H9 (cell line): Measurements from ENCODE around the gene MID1. TPM values are rescaled to one million over a fixed set of nuclear protein-coding genes. Genes with fewer than 3 reads are reported as not detected.

Source experiments
- DNase-seq: peaks from one replicate; pipeline ENCODE4 v3.0.0-alpha.2; 2017
- H2AFZ ChIP-seq: one replicate; pipeline ENCODE4 v1.6.1; 2013; ENCODE audit warnings: mild to moderate bottlenecking, low read length, control low read depth, moderate library complexity
- H2AK5ac ChIP-seq: 2 replicates; pipeline ENCODE4 v1.6.1; 2013; ENCODE audit warnings: low read length, control low read depth, mixed read lengths; ENCODE audit not compliant: insufficient read length
- H2BK120ac ChIP-seq: one replicate; pipeline ENCODE4 v1.6.1; 2013; ENCODE audit warnings: low read depth, mild to moderate bottlenecking, low read length, control low read depth, inconsistent platforms; ENCODE audit not compliant: poor library complexity, severe bottlenecking
- H2BK12ac ChIP-seq: 2 replicates; pipeline ENCODE4 v1.6.1; 2013; ENCODE audit warnings: low read length, control low read depth, mixed read lengths, low read depth; ENCODE audit not compliant: insufficient read length
- H2BK15ac ChIP-seq: 2 replicates; pipeline ENCODE4 v1.6.1; 2013; ENCODE audit warnings: low read depth, low read length, control low read depth
- H2BK20ac ChIP-seq: one replicate; pipeline ENCODE4 v1.6.1; 2013; ENCODE audit warnings: low read depth, mild to moderate bottlenecking, low read length, control low read depth, inconsistent platforms; ENCODE audit not compliant: poor library complexity, severe bottlenecking
- H2BK5ac ChIP-seq: 2 replicates; pipeline ENCODE4 v1.6.1; 2013; ENCODE audit warnings: low read length, control low read depth, mixed read lengths; ENCODE audit not compliant: insufficient read length
- H3K14ac ChIP-seq: 2 replicates; pipeline ENCODE4 v1.6.1; 2013; ENCODE audit warnings: low read length, control low read depth; ENCODE audit not compliant: insufficient read depth
- H3K18ac ChIP-seq: 2 replicates; pipeline ENCODE4 v1.6.1; 2013; ENCODE audit warnings: low read depth, mild to moderate bottlenecking, mixed read lengths, low read length, control low read depth; ENCODE audit not compliant: insufficient read length
- H3K23ac ChIP-seq: 2 replicates; pipeline ENCODE4 v1.6.1; 2013; ENCODE audit warnings: low read length, control low read depth, mixed read lengths, low read depth; ENCODE audit not compliant: insufficient read length
- H3K23me2 ChIP-seq: 2 replicates; pipeline ENCODE4 v1.6.1; 2013; ENCODE audit warnings: low read depth, mild to moderate bottlenecking, mixed read lengths, low read length, control low read depth; ENCODE audit not compliant: insufficient read length, poor library complexity, severe bottlenecking
- H3K27ac ChIP-seq: 2 replicates; pipeline ENCODE4 v1.5.1; 2013; ENCODE audit warnings: low read length, control low read depth, mixed read lengths, low read depth; ENCODE audit not compliant: insufficient read length
- H3K27me3 ChIP-seq: 2 replicates; pipeline ENCODE4 v1.6.1; 2013; ENCODE audit warnings: low read length, control low read depth, inconsistent platforms; ENCODE audit not compliant: insufficient read depth
- H3K4ac ChIP-seq: 2 replicates; pipeline ENCODE4 v1.6.1; 2013; ENCODE audit warnings: low read depth, mild to moderate bottlenecking, control low read depth, inconsistent platforms, low read length, moderate library complexity
- H3K4me1 ChIP-seq: 2 replicates; pipeline ENCODE4 v1.6.1; 2013; ENCODE audit warnings: low read length, control low read depth, inconsistent platforms; ENCODE audit not compliant: insufficient read depth
- H3K4me2 ChIP-seq: 2 replicates; pipeline ENCODE4 v1.6.1; 2013; ENCODE audit warnings: low read length, control low read depth, mixed read lengths; ENCODE audit not compliant: insufficient read length, insufficient read depth
- H3K56ac ChIP-seq: 2 replicates; pipeline ENCODE4 v1.6.1; 2013; ENCODE audit warnings: low read depth, mild to moderate bottlenecking, mixed read lengths, low read length, control low read depth; ENCODE audit not compliant: insufficient read length
- H3K79me1 ChIP-seq: 2 replicates; pipeline ENCODE4 v1.6.1; 2013; ENCODE audit warnings: low read depth, mild to moderate bottlenecking, moderate library complexity, low read length, control low read depth, inconsistent platforms; ENCODE audit not compliant: insufficient read depth, poor library complexity, severe bottlenecking
- H3K79me2 ChIP-seq: 2 replicates; pipeline ENCODE4 v1.6.1; 2013; ENCODE audit warnings: low read length, control low read depth, inconsistent platforms; ENCODE audit not compliant: insufficient read depth
- H3K9ac ChIP-seq: 2 replicates; pipeline ENCODE4 v1.6.1; 2013; ENCODE audit warnings: low read length, control low read depth, mixed read lengths; ENCODE audit not compliant: insufficient read length; ENCODE audit errors: extremely low read depth
- H3K9me3 ChIP-seq: one replicate; pipeline ENCODE4 v1.6.1; 2013; ENCODE audit warnings: low read depth, low read length, inconsistent platforms; ENCODE audit not compliant: control insufficient read depth
- H3T11ph ChIP-seq: one replicate; pipeline ENCODE4 v1.6.1; 2013; ENCODE audit warnings: mild to moderate bottlenecking, low read length, control low read depth, inconsistent platforms
- H4K20me1 ChIP-seq: one replicate; pipeline ENCODE4 v1.6.1; 2013; ENCODE audit not compliant: control insufficient read depth, insufficient read length, insufficient read depth
- H4K5ac ChIP-seq: 2 replicates; pipeline ENCODE4 v1.6.1; 2013; ENCODE audit warnings: low read depth, mild to moderate bottlenecking, mixed read lengths, low read length, control low read depth; ENCODE audit not compliant: insufficient read length
- H4K8ac ChIP-seq: replicated peaks from 2 replicates; pipeline ENCODE4 v1.6.1; 2013; ENCODE audit warnings: low read length, control low read depth, mixed read lengths, low read depth; ENCODE audit not compliant: insufficient read length
- H4K91ac ChIP-seq: 2 replicates; pipeline ENCODE4 v1.6.1; 2013; ENCODE audit warnings: low read depth, mild to moderate bottlenecking, moderate library complexity, mixed read lengths, low read length, control low read depth; ENCODE audit not compliant: insufficient read length
- H3K27ac Mint-ChIP-seq, 3 experiments: 2 replicates in 2 of 3; 3 replicates in 1 of 3; pipeline ENCODE4 v1.8.0; 2020 to 2021; ENCODE audit warnings: mixed read lengths in 3 of 3, mild to moderate bottlenecking in 1 of 3, moderate library complexity in 1 of 3
- H3K27me3 Mint-ChIP-seq: 2 replicates; pipeline ENCODE4 v1.8.0; 2021; ENCODE audit warnings: low read depth, mild to moderate bottlenecking, moderate library complexity, mixed read lengths
- H3K36me3 Mint-ChIP-seq, 3 experiments: 2 replicates in 2 of 3; 3 replicates in 1 of 3; pipeline ENCODE4 v1.8.0; 2020 to 2021; ENCODE audit warnings: low read depth in 3 of 3, mixed read lengths in 3 of 3; ENCODE audit not compliant: insufficient read depth in 1 of 3
- H3K4me1 Mint-ChIP-seq, 2 experiments: 2 replicates each; pipeline ENCODE4 v1.8.0; 2020; ENCODE audit warnings: mixed read lengths in 2 of 2
- H3K4me3 Mint-ChIP-seq, 2 experiments: 2 replicates in 1 of 2; 3 replicates in 1 of 2; pipeline ENCODE4 v1.8.0; 2020 to 2021; ENCODE audit warnings: mild to moderate bottlenecking in 2 of 2, mixed read lengths in 2 of 2, moderate library complexity in 1 of 2
- H3K9me3 Mint-ChIP-seq, 2 experiments: 2 replicates in 1 of 2; 3 replicates in 1 of 2; pipeline ENCODE4 v1.8.0; 2020; ENCODE audit warnings: mild to moderate bottlenecking in 2 of 2, mixed read lengths in 2 of 2, moderate library complexity in 1 of 2
- WGBS: extraction: QIAGEN DNeasy Blood & Tissue Kit; methylation state at CpG from one replicate; pipeline ENCODE4 v1.1.7; 2013; ENCODE audit warnings: missing lambda C conversion rate, low lambda C conversion rate, mixed read lengths; ENCODE audit not compliant: insufficient read length; ENCODE audit errors: extremely low coverage; 5-methylcytosine and 5-hydroxymethylcytosine counted together
- total RNA-seq: library from RNA; stranded (reverse); gene quantifications from 2 replicates; pipeline ENCODE4 v1.2.1, GENCODE V29; 2021
- TF ChIP-seq, protein P1 (sequence below): fragments of 200-600 bp; sonication (generic); conservative IDR thresholded peaks from 3 replicates; pipeline ENCODE4 v1.8.0; 2021; ENCODE audit warnings: antibody characterized with exemption, mild to moderate bottlenecking

The MID1 gene
- total RNA-seq, 1 experiment from 2014 or later = 32.9 TPM

DNA sequence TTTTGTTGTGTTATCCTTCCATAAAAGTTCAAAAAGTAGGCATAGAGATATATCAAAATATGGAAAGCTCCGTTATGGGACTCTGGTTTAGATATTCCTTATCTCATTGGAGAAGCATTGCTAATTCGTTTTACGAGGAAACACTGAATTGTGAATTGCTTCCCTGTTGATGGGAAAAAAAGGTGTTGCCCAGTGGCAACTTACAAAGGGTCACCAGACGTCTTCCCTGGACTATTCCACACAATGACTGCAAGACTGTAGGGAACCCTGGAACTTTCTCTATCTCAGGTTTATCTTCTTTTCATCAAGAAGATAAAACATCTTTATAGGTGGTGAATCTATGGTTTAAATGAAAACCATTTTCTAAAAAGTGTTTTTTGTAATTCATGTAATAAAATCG is 137.7 kb downstream of the MID1 start:
- no peak overlapping the region for H3K14ac ChIP-seq
- no peaks in the 10 kb centered on the region for H3K23me2 ChIP-seq
- no peak overlapping the region for H2AFZ ChIP-seq
- no peaks in the 10 kb centered on the region for H3K9me3 ChIP-seq
- H3K4me1 Mint-ChIP-seq = peaks cover 8 to 18% of the 10 kb centered on the region in 2 experiments
- H3K27ac Mint-ChIP-seq = no peak overlapping the region
- H4K91ac ChIP-seq = no peak overlapping the region
- H2BK15ac ChIP-seq = no peak overlapping the region
- no peak overlapping the region for H3K18ac ChIP-seq
- H3K27me3 ChIP-seq = no peaks in the 10 kb centered on the region
- no peaks in the 10 kb centered on the region for H3K27me3 Mint-ChIP-seq
- no peak overlapping the region for H3K4me3 Mint-ChIP-seq
- TF ChIP-seq, protein P1, sequence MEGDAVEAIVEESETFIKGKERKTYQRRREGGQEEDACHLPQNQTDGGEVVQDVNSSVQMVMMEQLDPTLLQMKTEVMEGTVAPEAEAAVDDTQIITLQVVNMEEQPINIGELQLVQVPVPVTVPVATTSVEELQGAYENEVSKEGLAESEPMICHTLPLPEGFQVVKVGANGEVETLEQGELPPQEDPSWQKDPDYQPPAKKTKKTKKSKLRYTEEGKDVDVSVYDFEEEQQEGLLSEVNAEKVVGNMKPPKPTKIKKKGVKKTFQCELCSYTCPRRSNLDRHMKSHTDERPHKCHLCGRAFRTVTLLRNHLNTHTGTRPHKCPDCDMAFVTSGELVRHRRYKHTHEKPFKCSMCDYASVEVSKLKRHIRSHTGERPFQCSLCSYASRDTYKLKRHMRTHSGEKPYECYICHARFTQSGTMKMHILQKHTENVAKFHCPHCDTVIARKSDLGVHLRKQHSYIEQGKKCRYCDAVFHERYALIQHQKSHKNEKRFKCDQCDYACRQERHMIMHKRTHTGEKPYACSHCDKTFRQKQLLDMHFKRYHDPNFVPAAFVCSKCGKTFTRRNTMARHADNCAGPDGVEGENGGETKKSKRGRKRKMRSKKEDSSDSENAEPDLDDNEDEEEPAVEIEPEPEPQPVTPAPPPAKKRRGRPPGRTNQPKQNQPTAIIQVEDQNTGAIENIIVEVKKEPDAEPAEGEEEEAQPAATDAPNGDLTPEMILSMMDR = no peak
- H3K27ac ChIP-seq = no peak overlapping the region
- no peak for DNase-seq
- no peaks in the 10 kb centered on the region for H3K79me1 ChIP-seq
- WGBS = no CpG with 5 or more reads among the region's 5 CpGs
- H2BK120ac ChIP-seq = no peak overlapping the region
- H3K56ac ChIP-seq = no peak overlapping the region
- peaks cover 4% of the 10 kb centered on the region; the same call in 1 of the 2 replicates for H3K79me2 ChIP-seq
- H2BK20ac ChIP-seq = no peak overlapping the region
- H2BK12ac ChIP-seq = no peak overlapping the region
- no peaks in the 10 kb centered on the region for H4K20me1 ChIP-seq
- no peak overlapping the region for H3T11ph ChIP-seq
- H3K36me3 Mint-ChIP-seq = peaks cover 29 to 41% (median 30%) of the 10 kb centered on the region in 3 experiments
- H3K23ac ChIP-seq = no peak overlapping the region
- peaks cover 36 to 42% of the 10 kb centered on the region in 2 experiments; a peak in 4 of 5 replicates for H3K9me3 Mint-ChIP-seq
- H2AK5ac ChIP-seq = no peak overlapping the region
- no peak overlapping the region for H2BK5ac ChIP-seq
- H3K4me2 ChIP-seq = no peak overlapping the region
- H3K4ac ChIP-seq = no peak overlapping the region
- H3K4me1 ChIP-seq = peaks cover 2% of the 10 kb centered on the region; the same call in 1 of the 2 replicates
- no peak overlapping the region for H3K9ac ChIP-seq
- no peak overlapping the region for H4K5ac ChIP-seq
- H4K8ac ChIP-seq = no peak overlapping the region
